HG03469 (cell line): Measurements from ENCODE around the gene GALR2.

Source experiments
- ATAC-seq: cut with Tn5 transposase; IDR thresholded peaks from one replicate; pipeline ENCODE4 v1.9.1; 2021; ENCODE audit warnings: mild to moderate bottlenecking, moderate library complexity, moderate number of reproducible peaks; ENCODE audit not compliant: unreplicated experiment

Gene GALR2

GRCh38 chr17:76079535-76079955 lies 5.0 kb downstream of the GALR2 start:
- ATAC-seq = no peak

GRCh38 chr17:76079956-76080767 lies 5.6 kb downstream of the GALR2 start:
- ATAC-seq = no peak

- no peak for ATAC-seq
Observed at GRCh38 chr17:76080768-76081287, 6.2 kb downstream of the GALR2 start.

GRCh38 chr17:76081295-76082210 lies 7.0 kb downstream of the GALR2 start:
- no peak for ATAC-seq

GRCh38 chr17:76082326-76083251 lies 8.0 kb downstream of the GALR2 start:
- no peak for ATAC-seq

GRCh38 chr17:76083536-76084182 lies 9.1 kb downstream of the GALR2 start:
- ATAC-seq = no peak

GRCh38 chr17:76085066-76085730 lies 10.6 kb downstream of the GALR2 start:
- ATAC-seq = no peak

- no peak for ATAC-seq
Observed at GRCh38 chr17:76085731-76086366, 11.3 kb downstream of the GALR2 start.

GRCh38 chr17:76086384-76086783 lies 11.8 kb downstream of the GALR2 start:
- ATAC-seq = no peak

GRCh38 chr17:76087531-76087930 lies 12.9 kb downstream of the GALR2 start:
- ATAC-seq = no peak

- no peak for ATAC-seq
Observed at GRCh38 chr17:76088041-76088867, 13.7 kb downstream of the GALR2 start.

- no peak for ATAC-seq
Observed at GRCh38 chr17:76088868-76089576, 14.4 kb downstream of the GALR2 start.

GRCh38 chr17:76089680-76090516 lies 15.3 kb downstream of the GALR2 start:
- no peak for ATAC-seq

- no peak for ATAC-seq
Observed at GRCh38 chr17:76090517-76091129, 16.0 kb downstream of the GALR2 start.

GRCh38 chr17:76091526-76092286 lies 17.1 kb downstream of the GALR2 start:
- no peak for ATAC-seq
